C4-2B (cell line): ENCODE data around the gene PAQR6.

Experiments
- H3K27ac ChIP-seq: fragments of 450-650 bp; 2 replicates; pipeline ENCODE4 v1.5.1; 2017
- CTCF ChIP-seq: fragments of 450-650 bp; conservative IDR thresholded peaks from 2 replicates; pipeline ENCODE4 v1.5.1; 2017; ENCODE audit warnings: mild to moderate bottlenecking
- ZFX ChIP-seq: fragments of 450-650 bp; IDR thresholded peaks from 2 replicates; pipeline ENCODE4 v1.6.1; 2017

The PAQR6 gene

GRCh38 chr1:156263288-156263655 is 15.4 kb upstream of the PAQR6 start:
- TF ChIP-seq CTCF = no peak
- no peak for TF ChIP-seq ZFX
- no peak overlapping the region for H3K27ac ChIP-seq

- no peak overlapping the region for H3K27ac ChIP-seq
- TF ChIP-seq CTCF (no peak), ZFX (no peak)
Measured at GRCh38 chr1:156262461-156263287, 14.8 kb upstream of the PAQR6 start.

GRCh38 chr1:156260896-156261295 is 13.0 kb upstream of the PAQR6 start:
- no peak for TF ChIP-seq CTCF
- no peak for TF ChIP-seq ZFX
- H3K27ac ChIP-seq = no peak overlapping the region

- TF ChIP-seq CTCF (no peak), ZFX (no peak)
- H3K27ac ChIP-seq = no peak overlapping the region
Measured at GRCh38 chr1:156259805-156260204, 11.9 kb upstream of the PAQR6 start.

DNA sequence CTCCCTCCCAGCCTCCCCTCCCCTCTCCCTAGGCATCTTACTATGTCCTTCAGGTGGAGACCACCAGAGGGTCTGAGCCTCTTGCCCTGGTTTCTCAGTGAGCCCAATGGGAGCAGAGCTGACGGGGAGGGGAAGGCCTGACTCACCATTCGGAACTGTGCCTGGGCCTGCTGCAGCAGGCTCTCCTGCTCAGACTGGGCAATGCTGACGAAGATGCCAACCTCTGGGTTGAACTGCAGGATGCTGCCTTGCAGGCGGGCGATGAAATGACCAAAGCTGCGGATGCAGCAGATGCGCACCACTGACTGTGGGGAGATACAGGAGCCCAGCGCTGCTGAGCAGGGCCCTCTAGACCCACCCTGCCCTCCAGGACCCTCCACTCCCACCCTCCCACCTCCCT is 11.0 kb upstream of the PAQR6 start:
- TF ChIP-seq ZFX (no peak), CTCF (no peak)

DNA sequence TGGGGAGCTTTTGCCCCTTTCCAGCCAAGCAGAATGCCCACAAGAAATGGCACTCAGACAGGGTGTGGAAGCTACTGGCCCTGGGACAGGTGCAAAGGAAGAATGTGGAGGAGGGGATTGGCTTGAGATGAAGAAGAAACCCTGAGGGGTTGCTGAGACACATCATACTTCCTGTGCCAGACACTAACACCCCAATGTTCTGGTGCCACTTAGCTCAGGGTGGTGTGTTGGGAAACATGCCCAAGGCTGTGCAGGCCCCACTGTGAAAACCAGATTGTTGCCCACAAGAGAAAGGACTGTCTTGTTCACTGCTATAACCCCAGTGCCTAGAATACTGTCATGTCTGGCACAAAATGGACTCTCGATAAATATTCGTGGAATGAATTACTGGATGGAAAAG is 9.9 kb upstream of the PAQR6 start:
- TF ChIP-seq ZFX (no peak), CTCF (no peak)
- no peak overlapping the region for H3K27ac ChIP-seq

More for the DNA sequence above, 11.0 kb upstream of the PAQR6 start:
- H3K27ac ChIP-seq = no peak overlapping the region

DNA sequence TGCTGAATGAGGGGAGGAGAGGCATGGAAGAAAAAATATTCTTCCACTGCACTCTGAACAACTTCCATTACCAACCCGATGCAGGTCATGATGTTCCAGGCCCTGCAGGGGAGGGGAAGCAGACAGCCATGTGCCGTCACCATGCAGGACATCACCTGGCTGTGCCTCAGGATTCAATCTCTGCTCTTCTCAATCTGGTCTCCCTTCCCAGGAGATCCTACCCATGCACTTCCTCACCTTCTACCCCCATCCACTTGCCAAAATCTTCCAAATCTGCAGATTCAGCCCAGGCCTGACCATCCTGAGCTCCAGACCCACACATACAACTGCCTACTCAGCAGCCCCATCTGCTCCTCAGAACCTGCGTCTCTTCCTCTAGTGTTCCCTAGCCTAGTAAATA is 5.8 kb upstream of the PAQR6 start:
- H3K27ac ChIP-seq = no peak overlapping the region
- no peak for TF ChIP-seq CTCF
- TF ChIP-seq ZFX = no peak
